Activated CD4-positive, alpha-beta T cell treated with anti-CD3 and anti-CD28 coated beads for 4 hours (primary cell): ENCODE results near the gene TTI1.
"Not testable (repeated sequence)": the region's sequence is repeated elsewhere in the genome, so short reads cannot be mapped to it uniquely, and the experiment has no call there.

Experiments used
- DNase-seq, 2 donors: peaks; one replicate each; pipeline ENCODE4 v3.0.0-alpha.2; 2020

TTI1 gene

DNA sequence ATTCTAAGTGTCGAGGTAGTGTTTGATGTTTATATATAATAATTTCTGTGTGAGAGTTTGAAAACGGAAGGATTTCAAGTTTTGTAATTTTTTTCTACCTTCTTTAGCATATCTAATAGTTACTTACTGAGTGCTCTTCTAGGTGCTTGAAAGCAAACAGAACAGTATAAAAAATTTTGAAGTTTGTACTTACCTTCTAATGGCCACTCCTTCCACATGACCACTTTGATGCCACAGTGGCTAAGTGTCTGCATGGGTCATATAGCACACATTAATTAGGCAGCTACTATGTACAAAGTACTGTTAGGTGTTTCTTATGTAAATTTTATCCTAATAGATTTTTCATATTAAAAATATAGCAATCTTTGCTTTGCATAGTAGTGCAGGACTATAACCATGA is 21.4 kb upstream of the TTI1 start:
- no peak for DNase-seq

DNA sequence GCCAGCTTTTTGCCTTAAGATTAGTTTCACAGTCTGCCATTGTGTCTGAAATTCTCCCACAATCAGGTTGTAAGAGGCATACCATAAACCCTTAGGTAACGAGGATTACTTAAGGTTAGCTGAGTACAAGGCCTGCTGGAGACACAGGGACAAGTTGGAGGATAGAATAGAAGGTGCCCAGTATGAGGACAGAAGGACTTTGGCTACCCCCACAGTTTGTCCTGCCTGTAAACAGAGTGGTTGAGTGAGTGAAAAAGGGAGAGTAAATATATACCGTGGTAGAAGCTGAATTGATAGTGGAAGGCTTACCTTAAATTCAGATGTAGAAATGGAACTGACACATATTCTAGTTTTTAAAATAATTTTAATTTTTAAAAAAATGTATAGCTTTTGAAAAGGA is 19.6 kb upstream of the TTI1 start:
- DNase-seq, result no peak

DNA sequence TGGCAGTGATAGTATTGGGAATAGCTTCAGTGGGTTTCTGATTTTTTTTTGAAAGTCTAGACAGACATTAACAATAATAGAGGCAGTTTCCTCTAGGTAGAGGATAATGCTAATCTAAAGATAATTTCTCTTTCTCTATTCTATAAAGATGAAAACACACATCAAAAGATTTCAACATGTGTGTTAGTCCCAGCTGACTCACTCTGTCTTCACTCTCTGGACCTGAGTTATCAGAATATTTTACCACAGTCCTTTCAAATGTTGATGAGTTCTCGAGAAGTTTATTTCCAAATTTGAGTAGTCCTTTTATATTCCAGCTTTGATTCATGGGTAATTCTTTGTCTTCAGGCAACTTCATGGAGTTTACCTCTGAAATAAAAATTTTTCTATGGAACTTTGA is 17.4 kb upstream of the TTI1 start:
- no peak for DNase-seq

DNA sequence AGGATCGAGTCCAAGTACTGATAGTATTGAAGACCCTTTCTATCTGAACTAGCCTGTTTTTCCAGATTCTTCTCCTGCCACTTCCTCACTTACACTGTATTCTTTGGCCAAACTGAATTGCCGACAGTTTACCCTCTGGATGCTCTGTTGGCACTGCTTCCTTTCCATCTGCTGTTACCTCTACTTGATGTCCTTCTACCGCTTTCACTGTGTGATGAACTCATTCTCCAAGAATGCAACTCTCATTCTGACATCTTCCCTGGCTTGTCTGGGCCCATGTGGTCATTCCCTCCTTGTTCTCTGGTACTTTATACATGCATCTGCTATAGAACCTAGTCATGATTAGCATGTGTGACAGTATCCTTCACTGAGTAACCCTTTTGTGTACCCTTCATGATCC is 16.5 kb upstream of the TTI1 start:
- no peak for DNase-seq

DNA sequence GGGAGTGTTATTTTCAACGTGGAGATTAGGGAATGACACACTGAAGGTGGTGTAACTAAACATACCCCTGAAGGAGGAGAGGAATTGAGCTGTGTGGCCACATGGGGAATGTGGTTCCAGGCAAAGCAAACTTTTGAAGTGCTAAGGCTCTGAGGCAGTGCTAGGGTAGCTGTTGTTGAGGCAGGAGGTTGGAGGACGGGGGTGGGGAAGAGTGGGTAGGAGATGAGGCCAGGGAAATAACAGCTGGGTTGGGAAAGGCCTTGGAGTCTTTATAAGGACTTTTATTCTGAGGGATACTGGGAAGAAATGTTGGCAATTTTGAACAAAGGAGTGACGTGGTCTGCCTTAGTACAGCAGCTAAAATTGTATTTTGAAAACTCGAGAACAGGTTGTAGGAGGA is 13.3 kb upstream of the TTI1 start:
- DNase-seq, result no peak

DNA sequence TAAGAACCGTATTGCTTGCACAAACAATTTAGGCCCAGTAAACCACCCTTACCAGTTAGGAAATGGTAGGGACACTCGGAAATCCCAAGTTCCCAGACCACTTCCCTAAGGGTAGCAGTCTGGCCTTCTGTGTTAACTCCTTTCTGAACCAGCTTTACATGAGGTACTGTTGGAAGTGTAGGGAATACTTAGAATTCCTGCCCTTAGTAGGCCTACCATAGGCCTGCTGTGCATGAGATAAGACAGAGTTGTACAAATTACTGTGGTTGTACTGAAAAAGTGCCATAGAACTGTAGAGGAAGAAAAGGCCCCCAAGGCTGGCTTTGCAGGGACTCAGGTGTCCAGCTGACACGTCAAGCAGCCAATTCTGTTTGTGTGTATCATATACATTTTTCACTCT is 11.4 kb upstream of the TTI1 start:
- DNase-seq, result no peak

DNA sequence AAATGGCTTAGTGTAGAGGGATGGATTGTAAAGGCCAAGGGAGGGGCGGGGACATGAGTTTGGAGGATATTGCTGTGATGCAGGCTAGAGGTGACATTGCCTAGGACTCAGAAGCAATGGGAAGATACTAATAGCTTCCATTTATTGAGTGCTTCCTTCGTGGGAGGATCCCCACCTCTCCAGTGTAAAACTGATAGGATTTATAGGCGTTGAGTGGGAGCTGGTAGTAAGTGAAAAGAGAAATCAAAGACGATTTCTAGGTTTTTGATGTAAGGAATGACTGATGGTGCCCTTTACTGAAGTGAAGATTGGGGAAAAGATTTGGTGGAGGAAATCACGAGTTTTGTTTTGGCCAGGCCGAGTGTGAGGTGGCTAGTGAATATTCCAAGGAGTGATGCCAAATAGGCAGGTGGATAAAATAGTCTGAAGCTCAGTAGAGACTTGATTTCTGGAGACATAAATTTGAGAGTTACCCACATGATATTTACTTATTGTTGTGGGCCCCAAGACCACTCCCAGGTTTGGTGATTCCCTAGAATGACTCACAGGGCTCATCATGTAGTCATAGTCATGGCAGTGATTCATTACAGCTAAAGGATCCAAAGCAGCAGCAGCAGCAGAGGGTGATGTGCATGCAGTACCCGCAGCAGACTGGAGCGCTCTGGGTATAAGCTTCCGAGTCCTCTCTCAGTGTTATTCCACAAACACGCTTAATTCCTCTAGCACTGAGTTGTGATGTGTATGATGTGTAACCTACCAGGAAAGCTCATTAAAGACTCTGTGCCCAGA is 10.4 kb upstream of the TTI1 start:
- DNase-seq, result peak; percentile 18 to 20

DNA sequence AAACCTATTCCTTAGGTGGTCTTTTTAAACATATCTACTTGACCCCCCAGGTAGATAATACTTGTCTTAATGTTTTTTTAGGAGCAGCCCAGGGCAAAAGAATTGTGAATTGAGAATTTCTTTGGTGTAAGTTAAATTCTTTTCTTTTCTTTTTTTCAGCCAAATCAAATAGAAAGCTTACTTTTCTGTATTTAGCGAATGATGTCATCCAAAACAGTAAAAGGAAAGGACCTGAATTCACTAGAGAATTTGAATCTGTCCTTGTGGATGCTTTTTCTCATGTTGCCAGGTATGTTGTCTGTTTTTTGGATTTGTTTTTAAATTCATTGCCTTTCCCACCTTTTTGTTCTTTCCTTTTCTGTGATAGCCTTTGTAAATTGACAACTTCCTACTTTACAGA is 7.0 kb upstream of the TTI1 start:
- no peak for DNase-seq

DNA sequence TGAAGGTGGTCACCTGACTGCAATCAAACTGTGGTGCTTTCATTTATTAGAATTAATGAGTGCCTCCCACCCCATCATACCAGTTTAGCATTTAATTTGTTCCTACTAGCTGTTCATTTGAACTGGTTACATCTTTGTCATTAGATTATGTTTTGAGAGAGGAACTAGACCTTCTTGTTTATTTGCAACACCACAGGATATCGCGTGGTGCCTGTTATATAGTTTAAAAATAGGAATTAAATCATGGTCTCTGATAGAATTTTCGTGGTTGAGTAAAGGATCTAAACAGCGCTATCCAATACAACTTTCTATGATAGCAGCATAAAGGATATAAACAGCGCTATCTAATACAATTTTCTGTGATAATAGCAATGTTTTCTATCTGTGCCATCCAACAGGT is 3.1 kb upstream of the TTI1 start:
- no peak for DNase-seq

DNA sequence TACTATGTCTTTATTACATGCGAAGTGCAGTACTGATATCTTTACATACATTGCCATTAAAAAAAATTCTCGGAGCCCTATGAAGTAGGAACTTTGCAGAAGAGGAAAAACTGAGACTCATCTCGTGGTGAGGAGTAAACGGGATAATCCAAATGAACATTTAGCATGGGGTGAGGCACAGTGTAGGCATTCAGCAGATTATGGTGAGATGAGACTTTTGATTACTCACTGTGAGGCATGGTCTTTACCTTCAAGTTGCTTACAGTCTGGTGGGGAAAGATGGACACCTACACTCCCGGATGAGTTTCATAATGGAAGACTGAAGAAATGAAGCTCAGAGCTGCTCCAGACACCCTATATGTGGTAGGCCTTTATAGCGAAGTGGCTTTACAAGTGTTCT is 1.7 kb upstream of the TTI1 start:
- no peak for DNase-seq

DNA sequence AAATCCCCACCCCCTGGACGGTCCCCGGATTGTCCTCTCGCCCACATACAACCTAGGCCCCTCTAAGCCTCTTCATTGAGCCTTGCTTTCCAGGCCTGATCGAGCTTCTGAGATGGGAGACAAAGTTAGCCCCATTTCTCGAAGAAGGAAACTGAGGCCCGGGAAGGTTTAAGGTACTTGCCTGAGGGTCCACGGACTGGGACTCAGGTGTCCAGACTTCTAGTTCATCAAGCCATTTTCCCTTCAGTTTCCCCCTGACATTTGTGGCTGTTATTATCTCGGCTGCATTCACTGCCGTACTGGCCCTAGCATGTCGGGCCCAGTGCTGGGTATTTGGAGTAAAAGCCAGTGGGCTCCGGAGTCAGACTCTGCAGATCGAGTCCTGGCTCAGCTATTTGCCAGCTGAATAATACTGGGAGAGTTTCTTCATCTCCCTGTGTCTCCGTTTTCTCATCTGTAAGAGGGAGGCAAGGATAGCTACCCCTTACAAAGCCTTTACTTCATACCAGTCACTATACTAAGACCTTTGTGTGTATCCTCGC is 923 bp upstream of the TTI1 start:
- no peak for DNase-seq

DNA sequence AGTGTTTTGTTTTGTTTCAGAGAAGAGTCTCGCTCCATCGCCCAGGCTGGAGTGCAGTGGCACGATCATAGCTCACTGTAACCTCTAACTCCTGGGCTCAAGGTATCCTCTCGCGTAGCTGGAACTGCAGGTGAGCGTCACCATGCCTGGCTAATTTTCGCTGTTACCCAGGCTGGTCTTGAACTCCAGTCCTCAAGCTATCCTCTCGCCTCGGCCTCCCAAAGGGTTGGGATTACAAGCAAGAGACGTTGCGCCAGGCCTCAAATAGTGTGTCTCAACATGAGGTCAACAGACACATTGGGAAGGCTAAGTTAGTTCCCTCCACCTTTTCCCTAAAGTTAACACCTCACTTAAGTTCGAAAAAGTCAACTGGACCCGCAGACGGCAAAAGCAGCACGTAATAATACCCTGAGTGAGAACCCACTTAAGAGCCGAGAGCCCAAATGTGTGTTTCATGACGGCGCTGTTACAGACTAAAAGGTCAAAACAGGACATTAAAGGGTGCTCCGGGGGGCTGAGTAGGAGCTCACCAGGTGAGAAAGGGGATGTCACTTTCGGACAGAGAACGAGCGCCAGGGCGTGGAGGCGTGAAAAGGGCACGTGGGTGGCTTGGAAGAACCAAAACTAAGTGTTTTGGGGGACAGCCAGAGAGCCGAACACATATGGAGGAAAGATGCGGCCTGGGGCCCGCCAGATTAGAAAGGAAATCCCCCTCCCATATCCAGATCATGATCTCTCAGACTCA is 499 bp downstream of the TTI1 start:
- DNase-seq, result peak in 1 of 2 donors; percentile 63

DNA sequence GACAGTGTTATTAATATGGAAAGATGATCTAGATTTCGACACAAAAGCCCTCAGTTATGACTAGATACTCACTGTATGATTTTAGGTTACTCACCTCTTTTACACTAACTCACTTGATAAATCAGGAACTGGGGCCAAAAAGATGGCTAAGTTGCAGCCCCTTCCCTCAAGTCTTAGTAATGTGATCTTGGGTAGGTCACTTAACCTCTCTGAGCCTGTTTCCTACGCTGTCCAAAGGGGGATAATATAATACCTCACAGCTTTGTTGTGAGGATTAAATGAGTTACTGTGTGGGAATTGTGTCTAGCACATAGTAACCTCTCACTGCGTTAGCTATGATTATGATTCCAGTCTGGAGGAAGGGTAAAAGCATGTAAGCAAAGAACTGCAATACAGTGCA is 1.3 kb downstream of the TTI1 start:
- no peak for DNase-seq

DNA sequence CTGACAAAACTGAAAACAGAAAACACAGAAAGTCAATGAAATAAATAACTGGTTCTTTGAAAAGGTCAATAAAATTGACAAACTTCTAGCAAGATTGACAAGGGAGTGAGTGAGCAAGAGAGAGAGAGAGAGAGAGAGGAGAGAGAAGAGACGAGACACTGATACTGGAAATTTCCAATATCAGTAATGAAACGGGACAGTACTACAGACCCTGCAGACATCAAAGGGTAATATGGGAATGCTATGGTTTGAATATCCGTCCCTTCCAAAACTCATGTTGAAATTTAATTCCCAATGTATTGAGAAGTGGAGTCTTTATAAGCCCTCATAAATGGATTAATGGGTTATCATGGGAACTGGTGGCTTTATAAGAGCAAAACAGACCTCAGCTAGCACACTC is 3.8 kb downstream of the TTI1 start:
- no peak for DNase-seq

DNA sequence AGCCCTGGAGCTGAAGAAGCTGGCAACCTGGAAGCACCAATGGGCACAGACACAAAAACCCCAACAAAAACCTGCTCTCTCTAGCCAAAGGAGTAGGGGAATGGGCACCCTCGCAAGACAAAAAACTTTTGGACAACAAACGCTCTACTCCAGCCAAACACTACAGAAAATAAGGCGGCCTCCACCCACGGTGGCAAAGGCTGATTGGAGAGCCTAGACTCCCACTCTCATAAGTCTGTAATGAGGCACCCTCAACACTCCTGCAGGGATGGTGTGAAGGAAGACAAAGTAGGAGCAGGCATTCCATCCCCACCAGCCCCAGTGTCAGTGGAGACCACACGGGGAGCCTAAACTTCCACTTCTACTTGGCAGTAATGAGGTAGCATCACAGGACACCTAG is 8.8 kb downstream of the TTI1 start:
- no peak for DNase-seq

DNA sequence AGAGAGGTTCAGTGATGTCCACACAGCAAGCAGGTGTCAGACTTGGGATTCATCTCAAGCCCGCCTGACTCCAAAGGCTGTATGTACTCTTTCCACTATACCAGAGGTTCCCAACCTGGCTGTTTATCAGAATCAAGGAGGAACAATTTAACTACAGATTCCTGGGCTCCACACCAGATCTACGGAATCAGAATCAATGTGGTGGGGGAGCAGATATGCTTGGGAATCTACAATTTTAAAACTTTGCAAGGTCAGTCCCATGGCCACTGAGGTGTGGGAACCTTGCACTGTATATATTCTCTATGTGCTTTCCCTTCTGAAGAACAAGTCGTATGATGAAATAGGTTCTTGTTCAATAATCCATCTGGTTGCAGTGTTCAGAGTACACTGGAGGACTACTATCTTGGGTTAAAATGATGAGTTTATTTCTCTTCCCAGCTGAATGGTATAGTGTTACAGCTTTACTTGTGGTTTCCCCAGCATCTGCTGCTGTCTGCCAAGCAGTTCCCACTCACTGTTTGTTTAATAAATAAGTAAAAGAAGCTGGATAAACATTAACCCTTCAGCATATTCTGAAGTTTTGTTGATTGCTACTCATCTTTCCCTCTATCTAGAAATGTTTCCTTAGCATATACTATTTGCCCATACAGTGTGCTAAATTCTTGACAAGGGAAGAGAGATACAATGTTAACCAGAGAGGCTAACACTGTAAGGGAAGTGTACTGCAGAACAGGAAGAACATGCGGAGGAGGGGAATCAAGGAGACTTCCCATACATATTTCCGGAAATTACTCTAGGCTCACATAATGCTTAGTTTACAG is 9.9 kb downstream of the TTI1 start:
- DNase-seq, result no peak

DNA sequence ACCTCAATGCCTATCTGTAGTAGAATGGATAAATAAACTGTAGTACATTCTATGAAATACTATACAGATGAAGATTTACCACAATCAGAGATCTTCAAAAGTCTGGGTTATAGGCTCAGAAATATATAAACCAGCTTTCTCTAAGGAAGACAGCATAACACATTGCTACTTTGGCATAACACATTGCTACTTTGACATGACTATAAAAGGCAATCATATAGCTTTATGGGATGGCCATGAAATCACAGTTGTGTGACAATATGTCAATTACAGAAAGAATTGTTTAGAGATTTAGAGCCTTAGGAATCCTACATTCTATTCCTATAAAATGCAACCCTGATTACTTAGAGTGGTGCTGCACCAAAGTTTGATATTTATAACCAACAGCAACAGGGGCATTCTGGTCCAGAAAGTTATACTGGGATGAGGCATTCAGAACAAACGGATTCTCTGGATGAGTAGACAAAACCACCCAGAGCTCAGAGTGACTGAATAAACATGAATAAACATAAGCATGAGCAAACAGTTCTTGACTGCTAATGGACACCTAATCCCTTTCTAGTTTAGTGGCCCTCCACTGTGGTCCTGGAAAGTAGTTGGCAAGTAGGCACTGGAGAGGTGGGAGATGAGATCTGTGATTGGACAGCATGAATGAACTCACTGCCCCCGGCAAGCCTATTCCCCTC is 12.0 kb downstream of the TTI1 start:
- no peak for DNase-seq

DNA sequence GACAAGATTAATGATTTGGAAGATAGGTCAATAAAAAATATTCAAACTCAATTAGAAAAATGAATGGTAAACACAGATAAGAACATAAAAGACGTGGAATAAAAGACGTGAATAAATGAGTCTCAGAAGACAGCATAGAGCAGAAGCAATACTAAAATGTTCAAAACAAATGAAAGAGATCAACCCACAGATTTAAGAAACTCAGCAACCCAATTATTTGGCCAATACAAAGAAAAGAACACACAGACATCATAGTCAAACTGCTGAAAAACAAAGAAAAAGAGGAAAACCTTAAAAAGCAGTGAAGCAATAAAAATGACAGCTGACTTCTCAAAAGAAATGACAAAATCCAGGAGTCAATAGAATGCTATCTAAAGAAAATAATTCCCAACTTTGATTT is 14.9 kb downstream of the TTI1 start:
- no peak for DNase-seq

DNA sequence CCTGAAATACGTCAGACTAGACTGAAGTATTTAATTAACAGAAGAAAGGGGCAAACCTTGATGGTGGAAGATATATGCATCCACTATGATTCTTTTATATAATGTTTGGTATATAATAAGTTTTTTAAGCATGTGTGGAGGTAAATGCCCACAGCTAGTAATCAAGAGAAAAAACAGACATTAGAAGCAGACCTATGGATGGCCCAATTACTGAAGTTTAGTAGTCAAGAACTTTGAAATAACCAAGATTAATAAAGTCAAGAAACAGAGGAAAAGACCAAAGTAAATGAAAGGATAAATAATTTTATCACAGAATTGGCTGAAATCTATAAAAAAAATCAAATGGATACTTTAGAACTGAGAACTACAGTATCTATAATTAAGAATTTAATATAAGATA is 15.3 kb downstream of the TTI1 start:
- DNase-seq, result no peak

DNA sequence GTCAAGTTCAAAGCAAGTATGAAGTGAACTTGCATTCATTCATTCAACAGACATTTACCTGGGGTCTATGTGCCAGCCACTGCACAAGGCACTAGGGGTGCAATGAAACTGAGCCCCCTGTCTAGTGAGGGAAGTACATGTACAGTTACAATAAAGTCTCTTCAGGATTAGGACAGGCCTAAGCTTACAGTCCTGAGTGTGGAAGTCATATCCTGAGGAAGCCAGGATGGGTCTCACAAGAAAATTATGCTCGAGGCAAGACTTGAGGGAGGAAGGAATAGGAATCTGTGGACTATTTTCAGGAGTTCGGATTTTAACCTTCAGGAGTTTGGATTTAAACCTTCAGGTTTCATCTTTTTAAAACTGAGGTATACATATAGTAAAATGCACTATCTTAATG is 19.4 kb downstream of the TTI1 start:
- no peak for DNase-seq

DNA sequence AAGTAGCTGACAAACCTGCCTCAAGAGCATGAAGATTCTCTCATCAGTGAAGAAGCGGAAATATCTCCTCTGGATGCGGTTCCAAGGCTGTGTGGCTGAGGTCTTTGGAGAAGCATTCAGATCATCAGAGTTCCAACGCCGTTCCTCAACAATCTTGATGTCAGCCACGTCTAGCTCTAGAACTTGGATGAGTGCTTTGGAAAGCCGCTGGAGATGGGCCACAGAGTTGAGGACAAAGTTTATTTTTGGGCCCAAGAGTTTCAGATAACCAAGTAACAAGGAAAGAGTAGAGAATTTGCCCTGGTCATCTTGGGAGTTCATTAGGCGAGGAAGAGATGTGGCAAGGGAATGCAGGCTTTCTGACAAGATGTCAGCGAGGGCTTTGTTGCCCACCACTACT is 20.9 kb downstream of the TTI1 start:
- no peak for DNase-seq

DNA sequence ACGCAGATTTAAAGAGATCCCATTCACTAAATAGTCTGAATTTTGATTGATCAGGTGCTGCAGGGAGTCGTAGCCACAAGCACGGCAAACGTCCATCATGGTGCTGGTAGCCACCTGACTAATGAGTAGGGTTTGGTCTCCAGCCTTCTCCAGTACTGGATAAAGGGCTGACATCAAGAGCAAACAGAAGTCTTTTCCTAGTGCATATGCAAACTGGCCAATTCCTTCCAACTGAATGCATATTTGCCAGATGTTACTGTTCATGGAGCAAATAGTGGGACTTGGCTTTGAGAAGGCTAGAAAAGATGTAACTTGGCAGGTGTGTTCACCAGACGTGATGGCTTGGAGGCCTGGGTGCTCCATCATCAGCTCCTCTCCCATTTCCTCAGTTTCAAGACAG is 21.6 kb downstream of the TTI1 start:
- no peak for DNase-seq

DNA sequence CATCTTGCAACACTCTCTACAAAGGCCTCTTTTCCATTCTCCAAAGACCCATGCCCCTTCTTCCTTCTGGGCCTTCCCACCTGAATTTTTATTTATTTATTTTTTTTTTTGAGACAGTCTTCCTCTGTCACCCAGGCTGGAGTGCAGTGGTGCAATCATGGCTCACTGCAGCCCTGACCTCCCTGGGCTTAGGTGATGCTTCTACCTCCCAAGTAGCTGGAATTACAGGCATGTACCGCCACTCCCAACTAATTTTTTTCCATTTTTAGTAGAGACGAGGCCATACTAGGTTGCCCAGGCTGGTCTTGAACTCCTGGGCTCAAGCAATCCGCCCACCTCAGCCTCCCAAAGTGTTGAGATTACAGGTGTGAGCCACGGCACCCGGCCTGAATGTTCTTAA is 23.8 kb downstream of the TTI1 start:
- not testable (repeated sequence) for DNase-seq
